K562 (cell line): Measurements from ENCODE around the gene BRCA1. TPM values are rescaled to one million over a fixed set of nuclear protein-coding genes. Genes with fewer than 3 reads are reported as not detected.

Source experiments
- HNRNPK ChIP-seq: fragments of 200-400 bp; formaldehyde crosslinking; IDR thresholded peaks from one replicate; pipeline ENCODE4 v1.6.1; 2018; ENCODE audit warnings: mild to moderate bottlenecking, low read depth, low read length; ENCODE audit not compliant: poor library complexity, severe bottlenecking
- NFE2 ChIP-seq: IDR thresholded peaks from 2 replicates; pipeline ENCODE4 v1.6.1; 2014; ENCODE audit warnings: antibody characterized with exemption, low read depth
- PRMT5 ChIP-seq: sonication (generic); formaldehyde crosslinking; IDR thresholded peaks from 2 replicates; pipeline ENCODE4 v1.5.0; 2020; ENCODE audit warnings: missing genetic modification reagents
- RFX5 ChIP-seq: IDR thresholded peaks from 2 replicates; pipeline ENCODE4 v1.6.1; 2011; ENCODE audit warnings: low read depth, mild to moderate bottlenecking, improper control_type of control experiment, low read length
- RUNX1 ChIP-seq: sonication (generic); IDR thresholded peaks from 2 replicates; pipeline ENCODE4 v1.6.1; 2016; ENCODE audit warnings: antibody characterized with exemption, low read depth
- U2AF1 ChIP-seq: fragments of 200-400 bp; formaldehyde crosslinking; optimal IDR thresholded peaks from 2 replicates; pipeline ENCODE3; 2017; ENCODE audit warnings: mild to moderate bottlenecking, low read depth, low read length, moderate library complexity
- ZFP1 ChIP-seq: fragments of 450-650 bp; formaldehyde crosslinking; IDR thresholded peaks from 2 replicates; pipeline ENCODE4 v1.4.0; 2020; ENCODE audit warnings: mild to moderate bottlenecking, mixed read lengths
- polyA plus RNA-seq, 8 experiments: library from polyadenylated mRNA; depleted of rRNA in 4 of 8; stranded (reverse) in 5 of 8; unstranded in 3 of 8; fragments of >200 nt; fragmentation: Nextera tagmentation in 2 of 8; fragmentation: Illumina TruSeq in 1 of 8; extraction: Ambion mirVana in 2 of 8; extraction: Trizol in 1 of 8; gene quantifications; 2 replicates each; pipeline versions ENCODE4 v1.2.1 to v1.2.3, GENCODE V29; 2011 to 2014; ENCODE audit warnings: inconsistent platforms in 1 of 8, missing spikeins in 1 of 8
- total RNA-seq, 7 experiments: library from RNA; depleted of rRNA in 6 of 7; stranded (reverse); fragments of >200 nt in 6 of 7; fragmentation: Illumina TruSeq in 2 of 7; extraction: Trizol in 2 of 7; gene quantifications; 2 replicates each; pipeline versions ENCODE4 v1.2.1 to v1.2.3, GENCODE V29; 2011 to 2021; ENCODE audit warnings: low replicate concordance in 1 of 7
- TF ChIP-seq, protein P1 (sequence below), 3 experiments: IDR thresholded peaks in 2 of 3; conservative IDR thresholded peaks in 1 of 3; 2 replicates each; pipeline ENCODE4 v1.5.1; 2011 to 2012; ENCODE audit warnings: low read length in 3 of 3, mild to moderate bottlenecking in 3 of 3, control low read depth in 2 of 3, improper control_type of control experiment in 1 of 3, inconsistent platforms in 1 of 3, low read depth in 1 of 3, mixed read lengths in 1 of 3, moderate library complexity in 1 of 3; ENCODE audit not compliant: insufficient read depth in 2 of 3
- TF ChIP-seq, protein P2 (sequence below): sonication (generic); formaldehyde crosslinking; IDR thresholded peaks from 2 replicates; pipeline ENCODE4 v1.8.1; 2022; ENCODE audit warnings: missing genetic modification reagents
- TF ChIP-seq, protein P3 (sequence below), 2 experiments: fragments of 450-650 bp; IDR thresholded peaks; 2 replicates each; pipeline ENCODE4 v1.6.1; 2016; ENCODE audit warnings: mild to moderate bottlenecking in 2 of 2, borderline replicate concordance in 1 of 2, low read depth in 1 of 2, moderate library complexity in 1 of 2
- TF ChIP-seq, protein P4 (sequence below): fragments of 250-450 bp; sonication (Bioruptor Pico); IDR thresholded peaks from 2 replicates; pipeline ENCODE4 v1.4.0; 2020; ENCODE audit warnings: mild to moderate bottlenecking, moderate library complexity

The BRCA1 gene
- total and polyA plus RNA-seq, 9 of the 15 experiments (the other 6 are each of a cell fraction or from before 2014, with no cell fraction given) = 25.9 to 95.3 (median 62.3) TPM

DNA sequence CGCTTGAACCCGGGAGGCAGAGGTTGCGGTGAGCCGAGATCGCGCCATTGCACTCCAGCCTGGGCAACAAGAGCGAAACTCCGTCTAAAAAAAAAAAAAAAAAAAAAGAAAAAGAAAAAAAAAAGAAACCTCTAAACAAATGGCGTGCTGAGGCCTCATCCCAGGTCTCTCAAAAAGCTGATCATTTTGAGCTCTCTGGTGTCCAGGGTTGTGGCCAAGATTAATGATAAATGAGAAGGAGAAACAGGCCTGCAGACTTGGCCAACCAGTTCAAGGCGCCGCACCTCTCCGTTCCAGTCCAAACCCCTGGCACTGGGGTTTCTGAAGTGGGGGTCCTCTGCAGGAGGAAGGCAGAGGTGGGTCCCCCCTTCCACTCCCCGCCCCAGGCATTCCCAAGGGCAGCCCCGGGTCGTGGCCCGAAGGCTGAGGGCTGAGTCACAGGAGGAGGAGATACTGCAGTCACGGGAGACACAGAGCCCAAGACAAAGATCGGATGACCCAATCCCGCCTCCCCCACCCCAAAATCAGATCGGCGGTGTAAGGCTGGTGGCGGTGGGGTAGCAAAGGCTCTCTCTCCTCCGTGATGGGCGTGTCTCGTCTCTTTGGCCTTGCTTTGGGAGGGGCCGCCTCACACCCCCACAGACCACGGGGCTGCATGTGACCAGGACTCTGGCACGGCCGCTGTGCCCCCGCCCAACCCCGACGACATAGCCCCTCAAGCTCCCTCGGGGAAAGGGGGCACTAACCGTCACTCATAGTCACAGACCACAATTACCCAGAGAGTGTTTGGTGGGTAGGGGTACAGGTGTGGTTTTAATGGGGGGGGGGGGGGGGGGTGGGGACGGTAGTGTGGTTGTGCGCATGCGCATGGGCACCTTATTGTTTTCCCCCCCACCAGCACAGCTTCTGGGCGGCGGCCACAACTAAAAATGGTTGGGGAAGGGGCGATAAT is 104.1 kb downstream of the BRCA1 start (continued):
- TF ChIP-seq, protein P1, sequence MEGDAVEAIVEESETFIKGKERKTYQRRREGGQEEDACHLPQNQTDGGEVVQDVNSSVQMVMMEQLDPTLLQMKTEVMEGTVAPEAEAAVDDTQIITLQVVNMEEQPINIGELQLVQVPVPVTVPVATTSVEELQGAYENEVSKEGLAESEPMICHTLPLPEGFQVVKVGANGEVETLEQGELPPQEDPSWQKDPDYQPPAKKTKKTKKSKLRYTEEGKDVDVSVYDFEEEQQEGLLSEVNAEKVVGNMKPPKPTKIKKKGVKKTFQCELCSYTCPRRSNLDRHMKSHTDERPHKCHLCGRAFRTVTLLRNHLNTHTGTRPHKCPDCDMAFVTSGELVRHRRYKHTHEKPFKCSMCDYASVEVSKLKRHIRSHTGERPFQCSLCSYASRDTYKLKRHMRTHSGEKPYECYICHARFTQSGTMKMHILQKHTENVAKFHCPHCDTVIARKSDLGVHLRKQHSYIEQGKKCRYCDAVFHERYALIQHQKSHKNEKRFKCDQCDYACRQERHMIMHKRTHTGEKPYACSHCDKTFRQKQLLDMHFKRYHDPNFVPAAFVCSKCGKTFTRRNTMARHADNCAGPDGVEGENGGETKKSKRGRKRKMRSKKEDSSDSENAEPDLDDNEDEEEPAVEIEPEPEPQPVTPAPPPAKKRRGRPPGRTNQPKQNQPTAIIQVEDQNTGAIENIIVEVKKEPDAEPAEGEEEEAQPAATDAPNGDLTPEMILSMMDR (IDR thresholded peaks at IDR 0.05 in 2 of 3, conservative IDR thresholded peaks at IDR 0.05 in 1 of 3; ENCODE audit: insufficient read depth in 2 of 3, low read depth in 1 of 3, low read length in 3 of 3) = no peak
- TF ChIP-seq, protein P2, sequence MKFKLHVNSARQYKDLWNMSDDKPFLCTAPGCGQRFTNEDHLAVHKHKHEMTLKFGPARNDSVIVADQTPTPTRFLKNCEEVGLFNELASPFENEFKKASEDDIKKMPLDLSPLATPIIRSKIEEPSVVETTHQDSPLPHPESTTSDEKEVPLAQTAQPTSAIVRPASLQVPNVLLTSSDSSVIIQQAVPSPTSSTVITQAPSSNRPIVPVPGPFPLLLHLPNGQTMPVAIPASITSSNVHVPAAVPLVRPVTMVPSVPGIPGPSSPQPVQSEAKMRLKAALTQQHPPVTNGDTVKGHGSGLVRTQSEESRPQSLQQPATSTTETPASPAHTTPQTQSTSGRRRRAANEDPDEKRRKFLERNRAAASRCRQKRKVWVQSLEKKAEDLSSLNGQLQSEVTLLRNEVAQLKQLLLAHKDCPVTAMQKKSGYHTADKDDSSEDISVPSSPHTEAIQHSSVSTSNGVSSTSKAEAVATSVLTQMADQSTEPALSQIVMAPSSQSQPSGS (CRISPR knock-in tag) = no peak
- TF ChIP-seq, protein P3, sequence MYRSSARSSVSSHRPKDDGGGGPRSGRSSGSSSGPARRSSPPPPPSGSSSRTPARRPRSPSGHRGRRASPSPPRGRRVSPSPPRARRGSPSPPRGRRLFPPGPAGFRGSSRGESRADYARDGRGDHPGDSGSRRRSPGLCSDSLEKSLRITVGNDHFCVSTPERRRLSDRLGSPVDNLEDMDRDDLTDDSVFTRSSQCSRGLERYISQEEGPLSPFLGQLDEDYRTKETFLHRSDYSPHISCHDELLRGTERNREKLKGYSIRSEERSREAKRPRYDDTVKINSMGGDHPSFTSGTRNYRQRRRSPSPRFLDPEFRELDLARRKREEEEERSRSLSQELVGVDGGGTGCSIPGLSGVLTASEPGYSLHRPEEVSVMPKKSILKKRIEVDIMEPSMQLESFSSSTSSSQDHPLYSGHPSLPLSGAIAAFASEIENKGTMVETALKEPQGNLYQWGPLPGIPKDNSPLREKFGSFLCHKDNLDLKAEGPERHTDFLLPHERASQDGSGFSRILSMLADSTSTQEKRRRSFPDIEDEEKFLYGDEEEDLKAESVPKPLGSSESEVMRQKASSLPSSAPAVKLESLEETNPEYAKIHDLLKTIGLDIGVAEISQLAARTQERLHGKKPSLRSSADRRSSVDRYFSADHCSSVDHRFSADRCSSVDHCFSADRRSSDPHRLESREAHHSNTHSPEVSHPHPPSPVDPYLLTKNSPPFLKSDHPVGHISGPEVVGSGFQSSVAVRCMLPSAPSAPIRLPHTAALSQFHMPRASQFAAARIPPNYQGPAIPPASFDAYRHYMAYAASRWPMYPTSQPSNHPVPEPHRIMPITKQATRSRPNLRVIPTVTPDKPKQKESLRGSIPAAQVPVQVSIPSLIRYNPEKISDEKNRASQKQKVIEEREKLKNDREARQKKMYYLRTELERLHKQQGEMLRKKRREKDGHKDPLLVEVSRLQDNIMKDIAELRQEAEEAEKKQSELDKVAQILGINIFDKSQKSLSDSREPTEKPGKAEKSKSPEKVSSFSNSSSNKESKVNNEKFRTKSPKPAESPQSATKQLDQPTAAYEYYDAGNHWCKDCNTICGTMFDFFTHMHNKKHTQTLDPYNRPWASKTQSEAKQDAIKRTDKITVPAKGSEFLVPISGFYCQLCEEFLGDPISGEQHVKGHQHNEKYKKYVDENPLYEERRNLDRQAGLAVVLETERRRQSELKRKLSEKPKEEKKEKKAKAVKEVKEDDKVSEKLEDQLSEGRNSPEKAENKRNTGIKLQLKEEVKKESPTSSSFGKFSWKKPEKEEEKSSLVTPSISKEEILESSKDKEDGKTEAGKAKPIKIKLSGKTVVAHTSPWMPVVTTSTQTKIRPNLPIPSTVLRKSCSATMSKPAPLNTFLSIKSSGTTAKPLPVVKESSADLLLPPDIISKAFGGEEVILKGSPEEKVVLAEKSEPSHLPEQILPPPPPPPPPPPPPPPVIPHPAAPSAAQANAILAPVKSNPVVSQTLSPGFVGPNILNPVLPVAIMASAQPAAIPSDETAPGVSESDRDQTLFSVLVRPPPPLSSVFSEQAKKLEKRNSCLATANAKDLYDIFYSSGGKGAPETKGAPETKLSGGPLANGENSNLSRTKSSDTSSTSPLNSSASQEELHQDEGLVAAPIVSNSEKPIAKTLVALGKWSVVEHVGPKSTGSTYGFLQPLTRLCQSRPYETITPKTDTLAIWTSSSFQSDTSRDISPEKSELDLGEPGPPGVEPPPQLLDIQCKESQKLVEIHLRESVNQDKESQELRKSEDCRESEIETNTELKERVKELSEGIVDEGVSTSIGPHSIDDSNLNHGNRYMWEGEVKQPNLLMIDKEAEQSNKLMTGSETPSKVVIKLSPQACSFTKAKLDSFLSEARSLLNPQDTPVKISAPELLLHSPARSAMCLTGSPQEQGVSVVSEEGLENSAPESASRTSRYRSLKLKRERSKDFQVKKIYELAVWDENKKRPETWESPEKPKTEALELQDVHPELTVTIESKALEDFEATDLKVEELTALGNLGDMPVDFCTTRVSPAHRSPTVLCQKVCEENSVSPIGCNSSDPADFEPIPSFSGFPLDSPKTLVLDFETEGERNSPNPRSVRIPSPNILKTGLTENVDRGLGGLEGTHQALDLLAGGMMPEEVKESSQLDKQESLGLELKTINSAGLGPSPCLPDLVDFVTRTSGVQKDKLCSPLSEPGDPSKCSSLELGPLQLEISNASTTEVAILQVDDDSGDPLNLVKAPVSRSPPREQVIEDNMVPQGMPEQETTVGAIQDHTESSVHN (IDR thresholded peaks at IDR 0.05; ENCODE audit: borderline replicate concordance in 1 of 2, low read depth in 1 of 2) = peak in 1 of 2 experiments; percentile 96; a peak in 2 of 4 replicates
- TF ChIP-seq RFX5 (no peak), PRMT5 (CRISPR knock-in tag) (no peak), U2AF1 (no peak), HNRNPK (no peak), NFE2 (peak; percentile 73), ZFP1 (CRISPR knock-in tag) (no peak), RUNX1 (peak; percentile 58; the same call in 1 of the 2 replicates)
- TF ChIP-seq, protein P4, sequence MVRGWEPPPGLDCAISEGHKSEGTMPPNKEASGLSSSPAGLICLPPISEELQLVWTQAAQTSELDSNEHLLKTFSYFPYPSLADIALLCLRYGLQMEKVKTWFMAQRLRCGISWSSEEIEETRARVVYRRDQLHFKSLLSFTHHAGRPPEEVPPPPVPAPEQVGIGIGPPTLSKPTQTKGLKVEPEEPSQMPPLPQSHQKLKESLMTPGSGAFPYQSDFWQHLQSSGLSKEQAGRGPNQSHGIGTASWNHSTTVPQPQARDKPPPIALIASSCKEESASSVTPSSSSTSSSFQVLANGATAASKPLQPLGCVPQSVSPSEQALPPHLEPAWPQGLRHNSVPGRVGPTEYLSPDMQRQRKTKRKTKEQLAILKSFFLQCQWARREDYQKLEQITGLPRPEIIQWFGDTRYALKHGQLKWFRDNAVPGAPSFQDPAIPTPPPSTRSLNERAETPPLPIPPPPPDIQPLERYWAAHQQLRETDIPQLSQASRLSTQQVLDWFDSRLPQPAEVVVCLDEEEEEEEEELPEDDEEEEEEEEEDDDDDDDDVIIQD (CRISPR knock-in tag) = no peak
